GM19328 (cell line): ENCODE results near the gene MYO9B.

ENCODE experiments used
- ATAC-seq: cut with Tn5 transposase; IDR thresholded peaks from one replicate; pipeline ENCODE4 v1.9.1; 2021; ENCODE audit warnings: mild to moderate bottlenecking, moderate library complexity; ENCODE audit not compliant: unreplicated experiment

The MYO9B gene

DNA sequence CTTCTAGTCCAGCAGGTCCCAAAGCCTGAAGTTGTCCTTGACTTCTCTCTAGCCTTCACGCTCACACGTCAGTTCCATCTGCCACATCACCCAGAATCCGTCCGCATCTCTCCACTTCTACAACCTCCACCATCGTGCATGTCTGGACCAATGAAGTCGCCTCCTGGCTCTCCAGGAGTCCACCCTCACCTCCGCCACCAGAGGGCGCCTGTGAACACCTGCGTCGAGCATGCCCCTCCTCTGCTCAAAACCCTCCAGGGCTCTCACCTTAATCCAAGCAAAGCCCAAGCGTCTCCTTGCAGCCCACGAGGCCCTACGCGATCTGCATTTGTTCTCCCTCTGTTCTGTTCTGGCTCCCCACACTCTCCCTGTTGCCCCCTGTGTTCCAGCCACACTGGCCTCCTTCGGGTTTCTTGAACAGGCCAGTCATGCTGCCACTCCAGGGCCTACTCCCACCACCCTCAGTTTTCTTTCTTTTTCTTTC is 185.3 kb downstream of the MYO9B start:
- no peak for ATAC-seq

- ATAC-seq, result no peak
These were observed 187.0 kb downstream of the MYO9B start for GRCh38 chr19:17262557-17262956.
